Measurements from ENCODE around the gene FGGY.

The FGGY gene

DNA sequence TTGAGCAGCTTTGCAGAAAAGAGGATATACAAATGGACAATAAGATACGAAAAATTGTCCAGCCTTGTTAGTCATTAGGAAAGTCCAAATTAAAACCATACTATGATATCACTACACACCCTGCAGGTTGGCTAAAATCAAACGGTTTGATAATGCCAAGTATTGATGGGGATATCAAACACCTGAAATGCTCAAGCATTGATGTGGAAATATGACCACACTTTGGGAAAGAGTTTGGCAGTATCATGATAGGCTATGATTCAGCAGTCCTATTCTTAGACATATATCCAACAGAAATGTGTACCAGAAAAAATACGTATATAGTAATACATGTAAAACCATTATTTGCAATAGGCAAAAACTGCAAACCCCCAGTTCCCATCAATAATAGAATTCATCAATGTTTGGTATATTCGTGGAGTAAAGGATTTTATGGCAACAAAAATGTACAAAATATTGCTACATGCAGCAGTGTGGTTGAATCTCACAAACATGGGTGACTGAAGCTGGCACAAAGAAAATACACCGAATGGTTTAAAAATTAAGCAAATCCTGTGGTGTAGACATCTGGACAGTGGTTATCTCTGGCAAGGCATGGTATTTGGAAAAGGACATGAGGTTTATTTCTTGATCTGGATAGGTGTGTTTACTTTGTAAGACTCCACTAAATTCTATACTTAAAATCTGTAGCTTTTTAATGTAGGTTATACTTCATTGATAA lies 243.2 kb downstream of the FGGY start:
- H3K9me3 ChIP-seq (ENCODE audit: insufficient read depth, low read length): no peaks in the 10 kb centered on the region
- no peak overlapping the region for H3K27ac ChIP-seq (ENCODE audit: low read depth, low read length)
- no peaks in the 10 kb centered on the region for H3K36me3 ChIP-seq (ENCODE audit: low read length)
- TF ChIP-seq EZH2phosphoT487 (conservative IDR thresholded peaks at IDR 0.05; ENCODE audit: low read length): no peak
- TF ChIP-seq, protein P1, sequence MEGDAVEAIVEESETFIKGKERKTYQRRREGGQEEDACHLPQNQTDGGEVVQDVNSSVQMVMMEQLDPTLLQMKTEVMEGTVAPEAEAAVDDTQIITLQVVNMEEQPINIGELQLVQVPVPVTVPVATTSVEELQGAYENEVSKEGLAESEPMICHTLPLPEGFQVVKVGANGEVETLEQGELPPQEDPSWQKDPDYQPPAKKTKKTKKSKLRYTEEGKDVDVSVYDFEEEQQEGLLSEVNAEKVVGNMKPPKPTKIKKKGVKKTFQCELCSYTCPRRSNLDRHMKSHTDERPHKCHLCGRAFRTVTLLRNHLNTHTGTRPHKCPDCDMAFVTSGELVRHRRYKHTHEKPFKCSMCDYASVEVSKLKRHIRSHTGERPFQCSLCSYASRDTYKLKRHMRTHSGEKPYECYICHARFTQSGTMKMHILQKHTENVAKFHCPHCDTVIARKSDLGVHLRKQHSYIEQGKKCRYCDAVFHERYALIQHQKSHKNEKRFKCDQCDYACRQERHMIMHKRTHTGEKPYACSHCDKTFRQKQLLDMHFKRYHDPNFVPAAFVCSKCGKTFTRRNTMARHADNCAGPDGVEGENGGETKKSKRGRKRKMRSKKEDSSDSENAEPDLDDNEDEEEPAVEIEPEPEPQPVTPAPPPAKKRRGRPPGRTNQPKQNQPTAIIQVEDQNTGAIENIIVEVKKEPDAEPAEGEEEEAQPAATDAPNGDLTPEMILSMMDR (IDR thresholded peaks at IDR 0.05; ENCODE audit: insufficient read depth, low read length, poor library complexity, severe bottlenecking): no peak
- H3K4me2 ChIP-seq (ENCODE audit: low read depth, low read length, poor library complexity, severe bottlenecking): no peak overlapping the region
- H3K4me3 ChIP-seq (ENCODE audit: insufficient read depth, low read length, poor library complexity, severe bottlenecking): no peak overlapping the region
- H3K9me2 ChIP-seq (replicated peaks; ENCODE audit: insufficient read depth, low read length): no peaks in the 10 kb centered on the region
- no peaks in the 10 kb centered on the region for H3K27me3 ChIP-seq (ENCODE audit: low read length)
- H4K20me1 ChIP-seq (ENCODE audit: low read depth, low read length): no peaks in the 10 kb centered on the region
- no peak overlapping the region for H3K9ac ChIP-seq (ENCODE audit: low read length)
- 0 out of 2 replicates have a peak, but pooled peaks cover 3% of the 10 kb centered on the region for H3F3A ChIP-seq (ENCODE audit: insufficient read depth)
- H2AFZ ChIP-seq (ENCODE audit: low read depth, low read length, severe bottlenecking): no peak overlapping the region
- H3K79me2 ChIP-seq (ENCODE audit: insufficient read depth, low read length): no peaks in the 10 kb centered on the region

DNA sequence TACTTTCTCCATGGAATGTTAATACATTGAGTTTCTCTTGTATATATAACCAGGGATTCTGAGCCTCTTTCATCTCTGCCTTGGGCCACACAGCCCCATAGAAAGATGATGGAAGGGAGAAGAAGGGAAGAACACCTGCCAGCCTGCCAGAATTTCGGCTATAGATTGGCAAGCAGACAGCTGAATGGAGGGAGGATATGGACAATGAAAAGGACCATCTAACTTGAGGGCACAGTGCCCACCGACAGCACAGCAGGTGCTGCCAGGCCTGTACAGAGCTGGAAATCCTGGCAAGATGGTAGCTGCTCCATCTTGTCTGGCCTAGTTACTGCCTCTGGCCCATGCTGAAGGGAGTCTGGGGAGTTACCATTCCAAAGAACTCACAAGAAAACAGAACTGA lies 244.3 kb downstream of the FGGY start:
- no peak overlapping the region for H3K27ac ChIP-seq (ENCODE audit: low read depth, low read length)
- no peaks in the 10 kb centered on the region for H4K20me1 ChIP-seq (ENCODE audit: low read depth, low read length)
- H3K27me3 ChIP-seq (ENCODE audit: low read length): no peaks in the 10 kb centered on the region
- H3K9ac ChIP-seq (ENCODE audit: low read length): no peak overlapping the region
- H3K4me2 ChIP-seq (ENCODE audit: low read depth, low read length, poor library complexity, severe bottlenecking): no peak overlapping the region
- H3F3A ChIP-seq (ENCODE audit: insufficient read depth): 0 out of 2 replicates have a peak, but pooled peaks cover 3% of the 10 kb centered on the region
- no peaks in the 10 kb centered on the region for H3K79me2 ChIP-seq (ENCODE audit: insufficient read depth, low read length)
- no peak overlapping the region for H3K4me3 ChIP-seq (ENCODE audit: insufficient read depth, low read length, poor library complexity, severe bottlenecking)
- no peaks in the 10 kb centered on the region for H3K9me3 ChIP-seq (ENCODE audit: insufficient read depth, low read length)
- no peak overlapping the region for H2AFZ ChIP-seq (ENCODE audit: low read depth, low read length, severe bottlenecking)
- no peaks in the 10 kb centered on the region for H3K9me2 ChIP-seq (replicated peaks; ENCODE audit: insufficient read depth, low read length)
- TF ChIP-seq, protein P1 (IDR thresholded peaks at IDR 0.05; ENCODE audit: insufficient read depth, low read length, poor library complexity, severe bottlenecking): no peak
- no peak for TF ChIP-seq EZH2phosphoT487 (conservative IDR thresholded peaks at IDR 0.05; ENCODE audit: low read length)
- no peaks in the 10 kb centered on the region for H3K36me3 ChIP-seq (ENCODE audit: low read length)

DNA sequence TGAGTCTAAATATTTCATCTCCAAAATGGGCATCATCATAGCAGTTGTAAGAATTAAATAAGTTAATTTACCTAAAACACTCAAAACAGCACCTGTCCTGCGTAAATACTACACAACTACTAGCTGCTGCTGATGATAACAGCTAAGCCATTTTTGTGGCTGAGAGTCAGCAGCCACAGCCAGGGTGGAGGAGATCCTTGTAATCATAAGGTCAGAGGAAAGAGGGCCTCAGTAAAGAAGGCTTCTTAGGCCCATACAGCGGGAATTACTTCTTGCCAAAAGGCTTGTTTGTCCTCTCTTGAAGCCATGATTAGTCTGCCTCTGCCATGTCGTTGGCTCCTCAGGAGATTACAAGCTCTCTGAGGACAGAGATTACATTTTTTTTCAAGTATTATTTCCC lies 245.0 kb downstream of the FGGY start:
- H3K9me2 ChIP-seq (replicated peaks; ENCODE audit: insufficient read depth, low read length): no peaks in the 10 kb centered on the region
- H3K4me2 ChIP-seq (ENCODE audit: low read depth, low read length, poor library complexity, severe bottlenecking): no peak overlapping the region
- no peaks in the 10 kb centered on the region for H3K79me2 ChIP-seq (ENCODE audit: insufficient read depth, low read length)
- no peak overlapping the region for H3K27ac ChIP-seq (ENCODE audit: low read depth, low read length)
- TF ChIP-seq, protein P1 (IDR thresholded peaks at IDR 0.05; ENCODE audit: insufficient read depth, low read length, poor library complexity, severe bottlenecking): no peak
- TF ChIP-seq EZH2phosphoT487 (conservative IDR thresholded peaks at IDR 0.05; ENCODE audit: low read length): no peak
- H4K20me1 ChIP-seq (ENCODE audit: low read depth, low read length): no peaks in the 10 kb centered on the region
- no peaks in the 10 kb centered on the region for H3K27me3 ChIP-seq (ENCODE audit: low read length)
- no peak overlapping the region for H3K9ac ChIP-seq (ENCODE audit: low read length)
- no peak overlapping the region for H3K4me3 ChIP-seq (ENCODE audit: insufficient read depth, low read length, poor library complexity, severe bottlenecking)
- no peaks in the 10 kb centered on the region for H3K9me3 ChIP-seq (ENCODE audit: insufficient read depth, low read length)
- H2AFZ ChIP-seq (ENCODE audit: low read depth, low read length, severe bottlenecking): no peak overlapping the region
- no peaks in the 10 kb centered on the region for H3K36me3 ChIP-seq (ENCODE audit: low read length)
- H3F3A ChIP-seq (ENCODE audit: insufficient read depth): 0 out of 2 replicates have a peak, but pooled peaks cover 3% of the 10 kb centered on the region
